ACHN (cell line): ENCODE results near the gene INAFM2.

Experiments
- DNase-seq: peaks from one replicate; pipeline ENCODE4 v3.0.0-alpha.2; 2015
- in situ Hi-C: cut with HindIII; loops from 2 replicates; pipeline ENCODE4 v1.10.0; 2017; ENCODE audit warnings: low sequenced_read_pairs, low pct_ligation_motif_present, low pct_unique_long_range_greater_than_20kb

The INAFM2 gene

GRCh38 chr15:40301467-40302179 is 21.9 kb upstream of the INAFM2 start:
- DNase-seq = no peak

GRCh38 chr15:40302288-40302886 is 21.1 kb upstream of the INAFM2 start:
- DNase-seq = no peak
- in situ Hi-C loops = no loop called here

More at GRCh38 chr15:40301467-40302179, 21.9 kb upstream of the INAFM2 start:
- in situ Hi-C loops = no loop called here

GRCh38 chr15:40302981-40303380 is 20.5 kb upstream of the INAFM2 start:
- no peak for DNase-seq
- in situ Hi-C loops = no loop called here

GRCh38 chr15:40303576-40303975 is 19.9 kb upstream of the INAFM2 start:
- no peak for DNase-seq
- in situ Hi-C loops = no loop called here

- in situ Hi-C loops = no loop called here
Observed at GRCh38 chr15:40305281-40305680, 18.2 kb upstream of the INAFM2 start.

GRCh38 chr15:40306371-40306770 is 17.1 kb upstream of the INAFM2 start:
- no peak for DNase-seq
- in situ Hi-C loops = no loop called here

More at GRCh38 chr15:40305281-40305680, 18.2 kb upstream of the INAFM2 start:
- DNase-seq = no peak

- in situ Hi-C loops = no loop called here
- DNase-seq = no peak
Observed at GRCh38 chr15:40306908-40307307, 16.6 kb upstream of the INAFM2 start.

GRCh38 chr15:40307421-40308211 is 15.9 kb upstream of the INAFM2 start, which contains the start of gene PLCB2:
Gene PLCB2, minus strand, starts transcription at chr15:40307935. Its CDS starts 263 bp downstream, at chr15:40307672.
- in situ Hi-C loops = no loop called here
- no peak for DNase-seq

GRCh38 chr15:40309344-40309862 is 14.1 kb upstream of the INAFM2 start:
- in situ Hi-C loops = no loop called here
- no peak for DNase-seq

GRCh38 chr15:40310001-40310959 is 13.2 kb upstream of the INAFM2 start:
- in situ Hi-C loops = no loop called here
- DNase-seq = peak; percentile 52

- in situ Hi-C loops = no loop called here
- no peak for DNase-seq
Observed at GRCh38 chr15:40310993-40311392, 12.5 kb upstream of the INAFM2 start.

GRCh38 chr15:40312370-40313158 is 10.9 kb upstream of the INAFM2 start:
- DNase-seq = no peak
- in situ Hi-C loops = no loop called here

GRCh38 chr15:40313531-40314398 is 9.7 kb upstream of the INAFM2 start:
- in situ Hi-C loops = no loop called here
- no peak for DNase-seq

GRCh38 chr15:40314723-40315276 is 8.7 kb upstream of the INAFM2 start:
- no peak for DNase-seq
- in situ Hi-C loops = no loop called here

- DNase-seq = no peak
- in situ Hi-C loops = no loop called here
Observed at GRCh38 chr15:40316931-40317330, 6.6 kb upstream of the INAFM2 start.

- in situ Hi-C loops = no loop called here
- DNase-seq = no peak
Observed at GRCh38 chr15:40317580-40317979, 5.9 kb upstream of the INAFM2 start.
